ENCODE results near the gene TIMM10B. TPM values are rescaled to one million over a fixed set of nuclear protein-coding genes. Genes with fewer than 3 reads are reported as not detected.

Gene TIMM10B
- total and polyA plus RNA-seq, 2 of the 13 experiments (the other 11 are each of a cell fraction or from before 2014, with no cell fraction given), result 34.9 to 39.5 TPM

DNA sequence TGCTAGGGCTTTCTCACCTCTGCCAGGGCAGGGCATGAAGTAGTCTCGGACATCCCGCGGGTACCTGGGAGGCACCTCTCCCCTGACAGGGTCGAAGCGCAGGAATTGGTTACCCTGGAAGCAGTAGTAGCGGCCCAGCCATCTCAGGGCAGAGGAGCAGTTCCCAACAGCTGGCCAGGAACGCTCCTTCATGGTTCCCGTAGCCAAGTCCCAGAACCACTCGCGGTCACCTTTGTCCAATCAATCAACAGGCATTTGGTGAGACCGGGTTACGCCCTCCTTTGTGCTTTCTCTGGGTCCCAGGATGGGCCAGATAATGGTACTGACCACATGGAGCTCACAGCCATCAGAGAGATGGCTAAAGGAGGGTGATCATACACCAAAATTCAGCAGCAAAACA is 43.9 kb upstream of the TIMM10B start:
- no peak overlapping the region for H3K9ac ChIP-seq (ENCODE audit: insufficient read depth, low read depth, low read length)
- 92% methylated on average over 12 of the region's 12 CpGs for WGBS (ENCODE audit: low lambda C conversion rate)
- H3K4me2 ChIP-seq (ENCODE audit: low read depth, low read length), result no peak overlapping the region
- H3K9me3 ChIP-seq (ENCODE audit: low read length), result no peaks in the 10 kb centered on the region
- H3K4me3 ChIP-seq (replicated peaks in 1 of 3; ENCODE audit: insufficient read depth in 1 of 3, low read depth in 2 of 3, low read length in 3 of 3), result no peak overlapping the region
- no peak overlapping the region for H2AFZ ChIP-seq (ENCODE audit: low read length)
- in situ Hi-C loops (cut with HindIII; ENCODE audit: extremely low pct_ligation_motif_present, low pct_unique_long_range_greater_than_20kb), result no loop called here
- no peaks in the 10 kb centered on the region for H3K79me2 ChIP-seq (ENCODE audit: insufficient read depth, low read length)
- no peak for DNase-seq (ENCODE audit: low spot score)
- no peak for ATAC-seq
- no peaks in the 10 kb centered on the region for H3K36me3 ChIP-seq (replicated peaks in 1 of 2; ENCODE audit: control insufficient read depth in 1 of 2, insufficient read depth in 2 of 2, low read length in 2 of 2)
- H3K27me3 ChIP-seq (ENCODE audit: control insufficient read depth in 1 of 2, insufficient read depth in 2 of 2, low read length in 2 of 2), result no peaks in the 10 kb centered on the region
- TF ChIP-seq, protein P1, sequence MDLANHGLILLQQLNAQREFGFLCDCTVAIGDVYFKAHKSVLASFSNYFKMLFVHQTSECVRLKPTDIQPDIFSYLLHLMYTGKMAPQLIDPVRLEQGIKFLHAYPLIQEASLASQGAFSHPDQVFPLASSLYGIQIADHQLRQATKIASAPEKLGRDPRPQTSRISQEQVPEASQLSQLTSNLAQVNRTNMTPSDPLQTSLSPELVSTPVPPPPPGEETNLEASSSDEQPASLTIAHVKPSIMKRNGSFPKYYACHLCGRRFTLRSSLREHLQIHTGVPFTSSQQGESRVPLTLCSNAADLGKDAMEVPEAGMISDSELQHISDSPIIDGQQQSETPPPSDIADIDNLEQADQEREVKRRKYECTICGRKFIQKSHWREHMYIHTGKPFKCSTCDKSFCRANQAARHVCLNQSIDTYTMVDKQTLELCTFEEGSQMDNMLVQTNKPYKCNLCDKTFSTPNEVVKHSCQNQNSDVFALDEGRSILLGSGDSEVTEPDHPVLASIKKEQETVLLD (CRISPR knock-in tag; IDR thresholded peaks at IDR 0.05; ENCODE audit: low read depth), result no peak
- no peak for TF ChIP-seq RELA (CRISPR knock-in tag; IDR thresholded peaks at IDR 0.05)
- TF ChIP-seq, protein P2, sequence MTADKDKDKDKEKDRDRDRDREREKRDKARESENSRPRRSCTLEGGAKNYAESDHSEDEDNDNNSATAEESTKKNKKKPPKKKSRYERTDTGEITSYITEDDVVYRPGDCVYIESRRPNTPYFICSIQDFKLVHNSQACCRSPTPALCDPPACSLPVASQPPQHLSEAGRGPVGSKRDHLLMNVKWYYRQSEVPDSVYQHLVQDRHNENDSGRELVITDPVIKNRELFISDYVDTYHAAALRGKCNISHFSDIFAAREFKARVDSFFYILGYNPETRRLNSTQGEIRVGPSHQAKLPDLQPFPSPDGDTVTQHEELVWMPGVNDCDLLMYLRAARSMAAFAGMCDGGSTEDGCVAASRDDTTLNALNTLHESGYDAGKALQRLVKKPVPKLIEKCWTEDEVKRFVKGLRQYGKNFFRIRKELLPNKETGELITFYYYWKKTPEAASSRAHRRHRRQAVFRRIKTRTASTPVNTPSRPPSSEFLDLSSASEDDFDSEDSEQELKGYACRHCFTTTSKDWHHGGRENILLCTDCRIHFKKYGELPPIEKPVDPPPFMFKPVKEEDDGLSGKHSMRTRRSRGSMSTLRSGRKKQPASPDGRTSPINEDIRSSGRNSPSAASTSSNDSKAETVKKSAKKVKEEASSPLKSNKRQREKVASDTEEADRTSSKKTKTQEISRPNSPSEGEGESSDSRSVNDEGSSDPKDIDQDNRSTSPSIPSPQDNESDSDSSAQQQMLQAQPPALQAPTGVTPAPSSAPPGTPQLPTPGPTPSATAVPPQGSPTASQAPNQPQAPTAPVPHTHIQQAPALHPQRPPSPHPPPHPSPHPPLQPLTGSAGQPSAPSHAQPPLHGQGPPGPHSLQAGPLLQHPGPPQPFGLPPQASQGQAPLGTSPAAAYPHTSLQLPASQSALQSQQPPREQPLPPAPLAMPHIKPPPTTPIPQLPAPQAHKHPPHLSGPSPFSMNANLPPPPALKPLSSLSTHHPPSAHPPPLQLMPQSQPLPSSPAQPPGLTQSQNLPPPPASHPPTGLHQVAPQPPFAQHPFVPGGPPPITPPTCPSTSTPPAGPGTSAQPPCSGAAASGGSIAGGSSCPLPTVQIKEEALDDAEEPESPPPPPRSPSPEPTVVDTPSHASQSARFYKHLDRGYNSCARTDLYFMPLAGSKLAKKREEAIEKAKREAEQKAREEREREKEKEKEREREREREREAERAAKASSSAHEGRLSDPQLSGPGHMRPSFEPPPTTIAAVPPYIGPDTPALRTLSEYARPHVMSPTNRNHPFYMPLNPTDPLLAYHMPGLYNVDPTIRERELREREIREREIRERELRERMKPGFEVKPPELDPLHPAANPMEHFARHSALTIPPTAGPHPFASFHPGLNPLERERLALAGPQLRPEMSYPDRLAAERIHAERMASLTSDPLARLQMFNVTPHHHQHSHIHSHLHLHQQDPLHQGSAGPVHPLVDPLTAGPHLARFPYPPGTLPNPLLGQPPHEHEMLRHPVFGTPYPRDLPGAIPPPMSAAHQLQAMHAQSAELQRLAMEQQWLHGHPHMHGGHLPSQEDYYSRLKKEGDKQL (CRISPR knock-in tag; IDR thresholded peaks at IDR 0.05; ENCODE audit: low read depth), result no peak
- TF ChIP-seq NRL (CRISPR knock-in tag; IDR thresholded peaks at IDR 0.05; ENCODE audit: borderline replicate concordance), result no peak
- TF ChIP-seq, protein P3, sequence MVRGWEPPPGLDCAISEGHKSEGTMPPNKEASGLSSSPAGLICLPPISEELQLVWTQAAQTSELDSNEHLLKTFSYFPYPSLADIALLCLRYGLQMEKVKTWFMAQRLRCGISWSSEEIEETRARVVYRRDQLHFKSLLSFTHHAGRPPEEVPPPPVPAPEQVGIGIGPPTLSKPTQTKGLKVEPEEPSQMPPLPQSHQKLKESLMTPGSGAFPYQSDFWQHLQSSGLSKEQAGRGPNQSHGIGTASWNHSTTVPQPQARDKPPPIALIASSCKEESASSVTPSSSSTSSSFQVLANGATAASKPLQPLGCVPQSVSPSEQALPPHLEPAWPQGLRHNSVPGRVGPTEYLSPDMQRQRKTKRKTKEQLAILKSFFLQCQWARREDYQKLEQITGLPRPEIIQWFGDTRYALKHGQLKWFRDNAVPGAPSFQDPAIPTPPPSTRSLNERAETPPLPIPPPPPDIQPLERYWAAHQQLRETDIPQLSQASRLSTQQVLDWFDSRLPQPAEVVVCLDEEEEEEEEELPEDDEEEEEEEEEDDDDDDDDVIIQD (CRISPR knock-in tag; IDR thresholded peaks at IDR 0.05; ENCODE audit: low read depth), result no peak
- TF ChIP-seq, protein P4, sequence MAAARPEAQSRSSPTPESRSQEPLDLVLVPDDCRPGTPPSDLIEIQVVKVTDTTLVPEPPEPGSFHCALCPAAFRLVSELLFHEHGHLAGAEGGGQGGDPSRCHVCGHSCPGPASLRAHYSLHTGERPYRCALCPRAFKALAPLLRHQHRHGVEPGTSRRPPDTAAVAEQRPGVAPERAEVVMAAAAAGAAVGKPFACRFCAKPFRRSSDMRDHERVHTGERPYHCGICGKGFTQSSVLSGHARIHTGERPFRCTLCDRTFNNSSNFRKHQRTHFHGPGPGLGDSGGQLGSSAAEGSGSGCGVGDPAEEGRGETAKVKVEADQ (CRISPR knock-in tag; IDR thresholded peaks at IDR 0.05; ENCODE audit: borderline replicate concordance), result no peak
- no peak for TF ChIP-seq SOX6 (IDR thresholded peaks at IDR 0.05)
- no peak for TF ChIP-seq SOX6 (CRISPR knock-in tag; IDR thresholded peaks at IDR 0.05)
- TF ChIP-seq RARG (CRISPR knock-in tag; IDR thresholded peaks at IDR 0.05; ENCODE audit: low read depth), result no peak
- no peak for TF ChIP-seq ZNF256 (CRISPR knock-in tag; conservative IDR thresholded peaks at IDR 0.05)
- no peak for TF ChIP-seq ZFY (CRISPR knock-in tag; IDR thresholded peaks at IDR 0.05)
- TF ChIP-seq ZSCAN20 (CRISPR knock-in tag; IDR thresholded peaks at IDR 0.05; ENCODE audit: borderline replicate concordance), result no peak
- no peak for TF ChIP-seq TP53 (CRISPR knock-in tag; conservative IDR thresholded peaks at IDR 0.05)
- no peak for TF ChIP-seq ZNF3 (CRISPR knock-in tag; IDR thresholded peaks at IDR 0.05)
- no peak for TF ChIP-seq KDM2A (CRISPR knock-in tag; IDR thresholded peaks at IDR 0.05; ENCODE audit: borderline replicate concordance, low read depth)
- TF ChIP-seq, protein P5, sequence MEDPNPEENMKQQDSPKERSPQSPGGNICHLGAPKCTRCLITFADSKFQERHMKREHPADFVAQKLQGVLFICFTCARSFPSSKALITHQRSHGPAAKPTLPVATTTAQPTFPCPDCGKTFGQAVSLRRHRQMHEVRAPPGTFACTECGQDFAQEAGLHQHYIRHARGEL (CRISPR knock-in tag; IDR thresholded peaks at IDR 0.05), result no peak
- no peak for FAIRE-seq
- no peaks in the 10 kb centered on the region for H4K20me1 ChIP-seq (ENCODE audit: insufficient read depth, low read length)
- intact Hi-C loops (cut with micrococcal nuclease; ENCODE audit: unreplicated experiment), result no loop called here
- ChIA-PET CTCF (ENCODE audit: low intra/inter-chr PET ratio, low total read pairs) (no interaction called here), POLR2A (no interaction called here)
- H3K27ac ChIP-seq (ENCODE audit: extremely low read length, insufficient read depth, low read length), result no peak overlapping the region
- no TSS peak for BruUV-seq (replicated peaks)
- peaks cover 49% of the 10 kb centered on the region for H3K4me1 ChIP-seq (ENCODE audit: insufficient read depth, low read length)
